Occipital lobe (tissue), 2 donors: ENCODE data around the gene LGALS1. TPM values are rescaled to one million over a fixed set of nuclear protein-coding genes. Genes with fewer than 3 reads are reported as not detected.
A peak's percentile ranks its signal among the peaks of the same experiment; 100 is the strongest.

Experiments
- DNase-seq: peaks from one replicate; lab custom pipeline; 2025; lab: John Stamatoyannopoulos, UW
- total RNA-seq: library from RNA; depleted of rRNA; stranded (reverse); fragments of >200 nt; gene quantifications from one replicate; pipeline ENCODE4 v1.2.3, GENCODE V29; 2014

The LGALS1 gene
- 119 TPM for total RNA-seq

DNA sequence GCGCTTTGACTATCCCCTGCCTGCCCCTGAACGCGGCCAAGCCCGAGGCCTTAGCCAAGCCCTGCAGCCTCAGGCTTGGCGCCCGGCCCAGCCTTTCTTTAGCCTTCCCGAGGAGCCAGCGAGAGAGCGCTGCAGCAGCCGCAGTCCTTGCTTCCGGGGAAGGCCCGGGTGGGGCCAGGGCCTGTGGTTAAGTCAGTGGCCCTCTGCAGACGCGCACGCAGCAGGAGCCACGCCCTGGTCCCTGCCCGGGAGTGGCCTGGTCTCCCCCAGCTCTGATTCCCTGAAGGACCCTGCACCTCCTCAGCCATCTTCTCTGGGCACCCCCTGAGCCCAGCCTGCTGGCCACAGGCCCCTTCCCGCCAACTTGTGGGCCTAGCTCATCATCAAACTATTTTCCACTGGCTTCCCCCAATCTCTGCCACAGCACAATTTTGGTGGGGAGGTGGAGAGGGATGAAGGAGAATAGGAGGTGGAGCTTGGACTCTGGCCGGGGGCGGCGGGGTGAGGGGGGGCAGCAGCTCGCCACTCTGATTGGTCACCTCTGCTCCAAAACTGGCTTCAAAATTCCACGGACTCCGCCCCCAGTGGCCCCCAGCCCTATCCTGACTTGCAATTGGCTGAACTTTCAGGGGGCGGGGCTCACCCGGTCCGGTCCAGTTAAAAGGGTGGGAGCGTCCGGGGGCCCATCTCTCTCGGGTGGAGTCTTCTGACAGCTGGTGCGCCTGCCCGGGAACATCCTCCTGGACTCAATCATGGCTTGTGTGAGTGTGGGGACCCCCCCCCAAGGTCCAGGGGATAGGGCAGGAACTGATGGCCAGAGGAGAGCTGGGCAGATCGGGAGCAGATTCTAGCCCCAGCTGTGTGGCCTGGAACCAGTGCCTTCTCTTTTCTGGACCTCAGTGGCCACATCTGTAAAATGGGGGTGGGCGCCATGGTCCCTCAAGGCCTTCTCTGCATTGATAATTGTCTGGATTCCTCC is at the start of gene LGALS1:
Gene LGALS1, plus strand, starts transcription at position 686 of the 979 bp plus-strand sequence. Its CDS starts 67 bp downstream, at position 753.
- peak; percentile 85 for DNase-seq

DNA sequence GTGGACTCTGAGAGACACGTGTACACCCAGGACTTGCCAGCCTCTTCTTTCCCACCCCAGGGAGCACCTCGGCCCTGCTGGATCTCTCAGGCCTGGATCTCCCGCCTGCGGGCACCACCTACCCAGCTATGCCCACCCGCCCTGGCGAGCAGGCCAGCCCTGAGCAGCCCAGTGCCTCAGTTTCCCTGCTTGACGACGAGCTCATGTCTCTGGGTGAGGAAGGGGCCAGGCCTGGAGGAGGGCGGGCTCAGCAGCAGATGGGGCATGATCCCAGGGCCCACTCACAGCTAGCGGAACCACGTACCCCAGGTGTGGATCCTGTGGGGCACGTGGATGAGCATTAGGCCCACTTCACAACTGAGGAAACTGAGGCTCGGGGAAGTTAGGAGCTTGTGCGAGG is 49.7 kb upstream of the LGALS1 start:
- DNase-seq, result no peak

DNA sequence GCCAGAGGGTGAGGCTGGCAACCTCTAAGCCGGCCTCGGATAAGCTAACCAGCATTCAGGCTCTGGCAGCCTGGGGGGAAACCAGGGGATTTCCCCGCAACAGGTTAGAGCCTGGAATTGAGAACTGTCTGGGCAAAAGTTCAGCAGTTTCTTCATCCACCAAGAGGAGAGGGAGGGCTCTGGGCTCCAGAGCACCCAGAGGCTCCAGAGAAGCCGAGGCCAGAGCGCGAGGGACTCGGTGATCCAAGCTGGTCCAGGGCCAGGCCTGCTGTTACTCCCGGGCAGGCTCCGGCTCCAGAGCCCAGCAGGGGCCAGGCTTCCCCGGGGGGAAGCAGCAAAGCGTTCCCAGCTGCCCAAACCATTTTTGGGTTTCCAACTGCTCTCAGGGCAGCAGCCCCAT is 49.3 kb upstream of the LGALS1 start:
- no peak for DNase-seq

DNA sequence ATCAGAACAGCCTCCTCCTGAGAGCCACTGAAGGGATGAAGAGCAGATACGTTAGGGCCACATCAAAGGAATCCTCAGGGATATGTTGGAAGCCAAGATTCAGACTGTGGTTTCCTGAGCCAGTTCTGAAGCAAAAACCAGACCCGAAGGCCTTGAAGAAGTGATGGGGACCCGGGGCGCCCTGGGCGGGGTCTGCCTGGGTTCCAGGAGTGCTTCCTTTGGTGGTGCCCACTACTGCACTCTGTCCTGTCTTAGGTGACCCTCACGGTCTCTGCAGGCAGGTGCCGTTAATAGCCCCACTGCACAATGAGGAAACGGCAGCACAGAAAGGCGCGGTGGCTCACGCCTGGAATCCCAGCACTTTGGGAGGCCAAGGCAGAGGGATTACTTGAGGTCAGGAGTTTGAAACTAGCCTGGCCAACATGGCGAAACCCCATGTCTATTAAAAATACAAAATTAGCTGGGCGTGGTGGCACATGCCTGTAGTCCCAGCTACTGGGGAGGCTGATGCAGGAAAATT is 48.8 kb upstream of the LGALS1 start:
- no peak for DNase-seq

DNA sequence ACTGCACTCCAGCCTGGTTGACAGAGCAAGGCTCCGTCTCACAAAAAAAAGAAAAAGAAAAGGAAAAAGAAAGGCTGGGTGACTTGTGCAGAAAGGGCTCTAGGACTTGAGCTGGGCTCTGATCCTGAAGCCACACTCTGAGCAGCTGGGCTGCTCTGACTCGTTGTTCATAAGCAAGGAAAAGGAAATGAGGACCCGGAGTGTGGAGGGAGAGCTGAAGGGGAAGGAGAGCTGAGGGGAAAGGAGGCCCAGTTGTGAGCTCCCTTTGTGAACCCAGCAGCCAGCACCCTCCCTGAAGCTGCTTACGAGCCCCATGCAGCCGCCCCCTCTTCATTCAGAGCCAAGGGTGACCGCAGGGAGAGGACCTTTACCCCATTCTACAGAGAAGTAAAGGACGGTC is 48.3 kb upstream of the LGALS1 start:
- DNase-seq, result no peak

DNA sequence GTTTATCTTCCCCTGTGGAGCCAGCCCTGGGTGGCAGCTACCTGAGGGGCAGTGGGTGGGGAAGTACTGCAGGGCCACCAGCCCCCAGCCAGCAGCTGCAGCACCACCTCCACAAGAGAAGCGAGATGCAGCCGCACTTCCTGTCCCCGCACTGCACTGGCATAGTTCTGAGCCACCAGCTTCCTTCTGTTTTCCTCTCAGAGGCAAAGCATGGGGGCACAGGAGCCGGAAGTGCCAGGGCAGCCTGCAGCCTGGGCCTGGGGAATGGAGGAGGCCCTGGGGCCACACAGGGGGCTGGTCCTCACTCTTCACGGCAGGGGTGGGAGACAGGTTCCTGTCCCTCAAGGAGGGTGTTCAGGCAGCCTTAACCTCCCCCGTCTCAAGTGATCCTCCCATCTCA is 47.9 kb upstream of the LGALS1 start:
- no peak for DNase-seq

DNA sequence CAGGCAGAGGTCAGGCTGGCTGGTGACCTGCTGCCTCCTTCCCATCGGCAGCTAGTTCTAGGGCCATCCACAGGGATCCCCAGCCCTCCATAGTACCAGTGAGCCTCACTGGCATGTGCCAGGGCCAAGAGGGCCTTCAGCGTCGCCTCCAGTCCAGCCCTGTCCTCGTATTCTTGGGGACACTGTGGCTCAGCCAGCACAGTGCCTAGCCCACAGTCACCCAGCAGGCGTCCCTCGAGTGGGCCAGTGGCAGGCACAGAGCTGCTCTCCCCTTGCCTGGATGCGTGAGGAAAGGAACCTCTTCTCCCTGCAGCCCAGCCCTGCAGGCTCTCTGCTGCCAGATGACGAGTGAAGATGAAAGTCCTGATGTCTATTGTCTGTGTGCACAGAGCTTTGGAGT is 46.6 kb upstream of the LGALS1 start:
- DNase-seq, result no peak

DNA sequence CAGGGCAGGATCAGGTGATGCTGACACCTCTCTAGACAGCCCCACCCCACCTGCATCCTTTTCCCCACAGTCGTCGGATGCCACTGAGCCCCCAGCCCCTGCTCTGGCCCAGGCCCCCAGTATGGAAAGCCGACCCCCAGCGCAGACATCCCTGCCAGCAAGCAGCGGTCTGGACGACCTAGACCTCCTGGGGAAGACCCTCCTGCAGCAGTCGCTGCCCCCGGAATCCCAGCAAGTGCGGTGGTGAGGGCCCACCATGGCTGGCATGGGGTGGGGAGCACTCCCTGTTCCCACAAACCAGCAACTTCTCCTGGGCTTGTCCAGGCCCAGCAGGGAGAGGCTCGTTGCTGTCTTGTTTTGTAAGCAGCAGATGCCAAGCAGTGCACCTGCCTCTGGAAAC is 45.5 kb upstream of the LGALS1 start:
- no peak for DNase-seq

DNA sequence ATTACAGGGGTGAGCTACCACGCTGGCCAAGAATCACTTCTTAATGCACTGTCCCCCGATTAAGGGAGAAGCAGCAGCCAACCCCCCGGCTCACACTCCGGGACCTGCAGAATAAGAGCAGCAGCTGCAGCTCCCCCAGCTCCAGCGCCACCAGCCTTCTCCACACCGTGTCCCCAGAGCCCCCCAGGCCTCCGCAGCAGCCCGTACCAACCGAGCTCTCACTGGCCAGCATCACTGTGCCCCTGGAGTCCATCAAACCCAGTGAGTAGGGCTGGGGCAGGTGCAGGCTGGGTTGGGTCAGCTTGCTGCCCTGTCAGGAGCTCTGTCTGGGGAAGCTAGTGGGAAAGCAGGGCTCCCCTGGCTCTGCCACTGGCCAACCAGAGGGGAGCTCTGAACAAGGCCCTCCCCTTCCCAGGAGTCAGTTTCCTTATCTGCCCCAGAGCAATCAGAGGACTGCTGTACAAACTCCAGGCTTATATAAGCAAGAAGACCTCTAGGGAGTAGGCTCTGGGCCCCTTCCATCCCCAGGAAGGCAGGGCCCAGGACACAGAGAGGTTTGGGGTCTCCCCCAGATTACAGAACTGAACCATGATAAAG is 44.5 kb upstream of the LGALS1 start:
- no peak for DNase-seq

DNA sequence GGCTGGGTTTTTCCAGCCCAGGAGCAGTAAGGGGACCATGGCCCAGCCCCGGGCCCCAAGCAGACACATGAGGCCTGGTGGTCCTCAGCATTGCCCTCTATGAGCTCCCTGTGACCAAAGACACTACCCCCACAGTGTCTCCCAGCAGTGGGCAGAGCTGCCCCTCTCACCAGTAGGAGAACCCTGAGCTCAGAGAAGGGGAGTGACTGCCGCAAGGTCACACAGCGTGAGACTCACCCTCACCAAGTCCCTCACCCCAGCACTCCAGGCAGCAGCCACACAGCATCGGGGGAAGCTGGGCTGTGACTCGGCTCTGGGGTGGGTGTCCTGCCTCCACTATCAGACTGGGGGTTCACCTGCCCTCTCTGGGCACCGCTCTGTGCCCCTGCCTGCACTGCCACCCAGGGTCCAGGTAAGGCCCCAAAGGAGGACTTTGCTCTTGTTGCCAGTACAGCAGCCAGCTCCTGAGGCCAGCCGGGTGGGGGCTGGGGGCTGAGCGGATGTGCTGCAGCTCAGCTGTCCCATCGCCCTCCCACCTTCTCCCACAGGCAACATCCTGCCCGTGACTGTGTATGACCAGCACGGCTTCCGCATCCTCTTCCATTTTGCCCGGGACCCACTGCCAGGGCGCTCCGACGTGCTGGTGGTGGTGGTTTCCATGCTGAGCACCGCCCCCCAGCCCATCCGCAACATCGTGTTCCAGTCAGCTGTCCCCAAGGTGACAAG is 43.8 kb upstream of the LGALS1 start:
- no peak for DNase-seq

DNA sequence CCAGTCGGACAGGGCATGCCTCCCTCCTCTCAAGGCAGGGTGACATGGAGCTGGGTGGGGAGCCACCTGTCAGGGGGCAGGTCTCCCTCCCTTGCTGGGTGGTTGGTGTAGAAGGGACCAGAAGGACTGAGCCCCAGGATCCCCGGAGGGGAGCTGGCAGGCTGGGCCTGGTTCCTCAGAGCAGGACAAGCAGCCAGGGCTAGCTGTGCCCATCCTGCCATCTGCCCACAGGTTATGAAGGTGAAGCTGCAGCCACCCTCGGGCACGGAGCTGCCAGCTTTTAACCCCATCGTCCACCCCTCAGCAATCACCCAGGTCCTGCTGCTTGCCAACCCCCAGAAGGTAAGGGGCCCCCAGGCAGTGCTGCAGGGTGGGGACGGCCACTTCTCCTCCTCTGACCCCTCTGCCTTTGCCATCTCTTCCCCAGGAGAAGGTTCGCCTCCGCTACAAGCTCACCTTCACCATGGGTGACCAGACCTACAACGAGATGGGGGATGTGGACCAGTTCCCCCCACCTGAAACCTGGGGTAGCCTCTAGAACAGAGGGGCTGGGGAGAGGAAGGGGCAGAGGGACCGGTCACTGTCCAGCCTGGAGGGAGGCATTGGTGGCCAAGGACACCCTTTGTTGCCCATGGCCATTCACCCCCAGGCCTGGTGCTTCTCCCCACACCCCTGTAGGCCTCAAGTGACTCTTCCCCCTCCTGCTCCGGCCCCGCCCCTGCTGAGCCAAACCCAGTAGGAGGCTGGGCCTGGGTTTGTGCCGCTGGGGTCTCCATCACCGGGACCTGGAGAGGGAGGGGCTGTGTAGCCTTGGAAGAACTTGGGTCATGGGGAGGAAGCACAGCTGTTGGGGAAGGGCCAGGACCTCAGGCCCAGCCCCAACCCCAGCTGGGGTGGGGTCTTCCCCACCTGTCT is 43.0 kb upstream of the LGALS1 start:
- no peak for DNase-seq

DNA sequence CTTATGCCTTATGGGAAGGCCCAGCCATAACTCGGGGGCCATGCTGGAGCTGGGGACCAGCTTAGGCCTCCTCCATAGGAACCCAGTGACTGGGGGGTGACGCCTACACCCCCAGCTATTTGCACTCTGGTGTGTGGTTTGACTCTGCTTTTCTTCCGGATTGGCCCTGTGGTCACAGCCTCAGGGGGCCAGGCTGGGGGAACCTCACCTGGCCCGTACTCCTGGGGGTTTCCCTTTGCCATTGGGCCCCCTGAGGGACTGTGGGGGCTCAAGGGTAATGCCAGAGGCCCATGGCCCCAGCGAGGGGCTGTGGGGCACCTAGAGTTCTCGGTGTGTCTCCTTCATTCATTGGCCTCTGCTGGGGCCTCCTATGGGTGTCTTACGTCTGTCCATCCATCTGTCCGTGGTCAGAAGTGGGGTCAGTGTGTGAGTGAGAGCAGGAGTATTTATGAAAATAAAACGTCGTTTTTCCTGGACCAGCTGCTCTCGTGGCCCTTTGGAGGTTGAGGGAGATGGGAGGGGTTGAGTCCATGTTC is 42.3 kb upstream of the LGALS1 start:
- no peak for DNase-seq

DNA sequence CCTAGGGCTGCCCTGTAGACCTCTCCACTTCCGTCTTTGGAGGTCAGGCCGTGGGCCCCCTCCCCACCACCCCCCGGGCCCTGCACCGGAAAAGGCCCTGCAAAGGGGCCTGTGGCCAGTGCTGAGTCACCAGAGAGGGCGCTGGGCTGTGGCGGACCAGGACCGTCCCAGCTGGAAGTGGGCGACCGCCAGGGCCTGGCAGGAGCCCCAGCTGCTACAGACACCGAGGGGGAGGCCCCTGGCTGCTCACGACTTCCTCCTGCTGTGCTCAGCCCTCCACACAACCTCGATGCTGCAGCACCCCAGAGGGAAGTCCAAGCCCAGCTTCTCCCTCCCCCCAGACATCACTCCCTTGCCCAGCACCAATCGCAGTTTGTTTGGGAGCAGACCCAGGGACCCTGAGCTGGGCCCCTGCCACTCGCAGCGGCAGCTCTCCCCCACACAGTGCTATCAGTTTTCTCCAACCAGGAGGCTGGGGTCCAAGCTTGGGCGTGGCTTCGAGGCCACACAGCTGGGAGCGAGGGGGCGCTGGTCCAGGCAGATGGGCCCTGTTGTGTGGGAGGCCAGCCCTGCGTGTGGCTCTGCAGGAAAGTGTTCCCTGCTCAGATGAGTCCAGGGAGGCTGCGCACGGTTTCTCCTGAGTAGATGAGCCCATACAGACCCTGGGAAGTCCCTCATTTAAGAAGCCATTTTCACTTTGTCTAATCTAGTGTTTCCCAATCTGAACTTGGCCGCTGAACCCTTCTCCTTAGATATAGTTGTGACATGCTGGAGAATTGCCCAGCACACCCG is 41.6 kb upstream of the LGALS1 start:
- DNase-seq, result peak; percentile 83

DNA sequence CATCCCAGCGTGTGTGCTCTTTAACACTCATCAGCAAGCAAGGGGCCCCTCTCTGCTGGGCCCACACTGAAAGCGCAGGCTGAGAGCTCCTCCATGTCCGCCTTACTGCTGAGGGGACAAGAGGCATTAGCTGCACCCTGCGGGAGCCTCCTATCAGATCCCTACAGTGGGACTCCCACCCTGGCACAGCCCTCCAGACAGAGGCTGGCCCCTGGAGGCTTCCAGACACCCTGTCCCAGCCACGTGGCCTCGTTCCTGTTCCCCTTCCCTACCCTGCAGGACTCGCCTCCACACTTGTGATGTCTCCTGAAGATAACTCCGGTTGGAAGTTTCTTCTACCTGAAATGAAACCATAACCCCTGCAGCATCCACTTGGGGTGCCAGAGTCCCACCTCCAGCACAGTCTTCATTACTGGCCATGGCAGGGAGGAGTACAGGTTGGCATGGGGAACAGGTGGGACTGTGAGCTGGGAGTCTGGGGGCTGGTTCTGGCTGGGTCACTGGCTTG is 41.0 kb upstream of the LGALS1 start:
- DNase-seq, result no peak

DNA sequence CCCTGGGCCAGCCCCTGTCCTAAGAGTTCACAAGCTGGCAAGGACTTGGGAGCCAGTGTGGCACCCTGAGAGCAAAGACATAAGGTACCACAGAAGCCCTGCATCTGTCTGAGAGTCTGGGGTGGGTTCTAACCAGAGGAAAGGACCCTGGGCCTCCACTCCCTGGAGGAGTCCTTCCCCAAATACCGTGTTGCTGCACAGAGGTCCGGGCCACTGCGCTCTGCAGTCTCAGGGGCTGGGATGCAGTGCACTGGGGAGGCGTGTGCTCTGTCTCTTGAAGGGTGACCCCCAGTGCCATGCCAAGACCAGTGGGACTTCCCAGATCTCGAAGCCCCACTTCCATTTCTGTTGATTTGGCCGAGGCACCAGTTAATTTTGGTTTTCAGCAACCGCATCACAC is 40.3 kb upstream of the LGALS1 start:
- DNase-seq, result no peak

DNA sequence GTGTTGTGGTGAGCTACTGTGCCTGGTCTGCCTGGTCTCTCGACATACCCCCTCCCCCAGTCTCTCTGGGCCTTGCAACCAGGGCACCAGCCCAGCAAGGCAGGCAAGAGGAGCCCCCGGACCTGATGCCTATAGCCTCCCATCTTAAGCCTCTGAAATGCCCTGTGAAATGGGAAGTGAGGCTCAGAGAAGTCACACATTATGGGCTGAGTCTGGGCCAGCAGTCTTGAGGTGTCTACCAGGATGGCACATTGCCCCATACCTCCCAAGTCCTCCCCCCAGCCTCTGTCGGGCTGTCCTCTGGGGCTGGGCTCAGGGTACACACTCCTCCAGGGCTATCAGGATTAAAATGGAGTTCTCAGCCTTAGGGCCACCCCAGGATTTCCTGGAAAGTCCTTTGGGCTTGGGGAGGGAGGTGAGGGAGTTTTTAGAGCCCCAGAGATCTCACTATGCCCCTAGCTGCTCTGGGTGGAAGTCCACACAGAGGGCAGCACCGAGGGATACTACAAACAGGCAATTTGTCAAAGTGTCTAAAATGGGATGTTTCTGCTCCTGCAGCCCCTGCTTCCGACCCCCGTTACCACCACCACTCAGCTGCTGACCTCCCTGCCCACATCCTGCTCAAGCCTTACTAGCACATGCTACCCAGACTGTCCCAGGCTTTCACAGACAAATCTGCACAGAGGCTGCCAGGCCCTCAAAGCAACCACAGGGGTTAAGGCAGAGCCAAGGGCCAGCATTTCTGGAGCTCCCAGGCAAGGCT is 39.1 kb upstream of the LGALS1 start:
- DNase-seq, result no peak

DNA sequence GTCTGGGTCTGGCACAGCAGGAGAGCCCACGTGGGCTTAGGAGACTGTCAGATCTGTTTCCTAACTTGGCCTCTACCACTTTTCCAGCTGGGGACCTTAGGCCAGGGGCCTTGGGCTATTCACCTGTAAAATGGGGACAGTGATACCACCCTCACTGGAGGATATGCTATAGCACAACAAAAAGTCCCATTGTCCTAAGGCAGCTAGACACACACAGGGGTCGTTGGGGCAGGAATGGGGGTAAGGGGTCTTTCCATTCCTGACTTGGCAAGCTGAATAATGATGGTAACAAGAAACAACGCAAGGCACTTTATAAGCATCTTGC is 38.5 kb upstream of the LGALS1 start:
- DNase-seq, result no peak

DNA sequence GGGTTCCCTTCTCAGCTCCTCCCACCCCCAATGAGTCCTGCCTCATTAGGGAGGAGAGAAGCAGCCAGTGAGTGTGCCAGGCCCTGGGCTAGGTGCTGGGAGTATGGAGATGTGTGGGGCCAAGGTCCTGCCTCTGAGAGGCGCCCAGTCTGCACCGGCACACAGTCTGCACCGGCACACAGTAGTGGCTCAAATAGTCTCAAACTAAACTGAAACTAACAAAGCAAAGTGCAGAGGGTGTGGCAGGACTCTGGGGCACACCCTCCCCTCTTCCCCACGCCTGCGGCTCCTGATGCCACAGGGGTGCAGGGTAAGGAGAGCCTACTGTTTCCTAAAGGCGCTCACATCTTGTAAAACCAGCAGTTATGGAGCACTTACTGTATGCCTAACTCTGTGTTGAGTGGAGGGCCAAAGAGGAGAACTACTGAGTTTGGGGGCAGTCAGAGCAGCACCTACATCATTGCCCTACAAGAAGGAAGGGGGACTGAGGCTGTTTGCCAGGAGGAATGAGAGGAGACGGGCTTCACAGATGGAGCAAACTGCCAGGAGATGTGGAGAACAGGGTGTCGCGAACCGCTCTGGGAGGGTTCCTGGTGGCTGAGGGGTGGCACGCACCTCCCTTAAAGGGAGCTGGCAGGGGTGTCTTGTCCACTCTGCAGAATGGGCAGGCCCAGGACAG is 36.9 kb upstream of the LGALS1 start:
- no peak for DNase-seq
